GM18508 (cell line): Measurements from ENCODE around the gene TFF3.
"Not testable (repeated sequence)": the region's sequence is repeated elsewhere in the genome, so short reads cannot be mapped to it uniquely, and the experiment has no call there.

ENCODE experiments used
- ATAC-seq: cut with Tn5 transposase; IDR thresholded peaks from one replicate; pipeline ENCODE4 v1.9.1; 2021; ENCODE audit warnings: moderate number of reproducible peaks; ENCODE audit not compliant: insufficient read depth, unreplicated experiment

TFF3 gene

GRCh38 chr21:42307106-42307505 is 8.1 kb downstream of the TFF3 start:
- no peak for ATAC-seq

- ATAC-seq, result no peak
Observed at GRCh38 chr21:42306366-42307035, 8.7 kb downstream of the TFF3 start.

- ATAC-seq, result no peak
Observed at GRCh38 chr21:42305707-42306147, 9.5 kb downstream of the TFF3 start.

GRCh38 chr21:42304556-42305454 is 10.4 kb downstream of the TFF3 start:
- no peak for ATAC-seq

DNA sequence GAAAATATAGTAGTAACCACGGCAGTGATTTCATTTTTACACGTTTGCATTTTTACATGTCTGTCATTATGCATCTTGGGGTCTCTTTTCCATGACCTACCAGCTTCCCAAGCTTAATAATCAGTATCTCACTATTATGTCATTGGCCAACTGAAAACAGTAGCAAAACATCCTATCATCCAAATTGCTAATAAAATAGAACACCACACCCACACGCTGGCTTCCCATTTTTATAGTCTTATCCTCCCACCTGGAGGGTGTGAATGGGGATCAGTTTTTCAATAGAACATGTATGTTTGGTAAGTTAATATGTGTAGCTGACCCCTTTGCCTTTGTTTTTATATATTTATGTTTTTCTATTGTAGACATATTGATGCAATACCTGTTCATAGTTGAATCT is 11.8 kb downstream of the TFF3 start:
- no peak for ATAC-seq

GRCh38 chr21:42302794-42303193 is 12.4 kb downstream of the TFF3 start:
- ATAC-seq, result no peak

DNA sequence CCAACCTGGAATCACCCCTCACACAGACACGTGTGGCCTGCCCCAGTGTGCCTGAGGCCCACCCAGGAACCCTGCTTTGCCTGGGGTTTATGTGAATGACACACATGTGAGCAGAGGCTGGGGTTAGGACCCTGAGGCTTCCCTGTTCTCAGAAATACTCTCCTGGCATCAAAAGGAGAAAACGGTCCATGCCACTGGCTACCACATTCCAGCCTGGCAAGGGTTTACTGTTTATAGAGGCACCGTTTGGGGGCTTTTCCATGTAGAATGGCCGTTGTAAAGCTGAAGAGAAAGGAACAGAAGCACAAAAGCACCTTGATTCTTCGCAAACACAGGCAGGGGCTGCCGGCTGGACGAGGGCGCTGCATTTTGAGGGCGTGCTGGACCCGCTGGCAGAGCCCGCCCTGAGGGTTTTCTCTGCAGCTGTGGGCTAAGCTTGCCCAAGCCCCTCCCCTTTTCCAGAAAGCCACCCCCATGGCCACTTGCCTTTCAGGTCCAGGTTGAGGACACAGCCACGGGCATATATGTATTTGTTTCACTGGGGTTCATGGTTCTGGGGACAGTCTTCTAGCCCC is 13.0 kb downstream of the TFF3 start:
- no peak for ATAC-seq

- no peak for ATAC-seq
Observed at GRCh38 chr21:42301371-42302075, 13.7 kb downstream of the TFF3 start.

DNA sequence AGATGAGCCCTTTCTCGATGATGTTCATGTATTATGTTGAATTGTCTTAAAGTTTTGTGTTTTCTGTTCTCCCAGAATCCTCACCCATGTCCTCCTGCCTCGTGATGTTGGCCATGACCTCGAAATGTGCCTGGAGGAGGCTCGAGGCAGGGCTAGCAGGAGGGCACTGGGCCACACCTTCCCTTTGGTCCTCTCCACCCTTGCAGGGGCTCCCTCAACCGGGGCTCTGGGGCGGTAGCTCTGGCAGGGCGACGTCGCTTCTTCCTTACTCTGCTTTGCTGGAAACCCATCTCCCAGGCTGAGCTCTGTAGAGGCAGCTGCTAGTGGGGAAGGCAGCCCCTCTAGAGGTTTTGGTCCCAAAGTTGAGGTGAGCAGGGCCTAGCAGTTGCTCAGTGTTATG is 14.3 kb downstream of the TFF3 start:
- ATAC-seq, result no peak

- ATAC-seq, result no peak
Observed at GRCh38 chr21:42300045-42300583, 15.1 kb downstream of the TFF3 start.

DNA sequence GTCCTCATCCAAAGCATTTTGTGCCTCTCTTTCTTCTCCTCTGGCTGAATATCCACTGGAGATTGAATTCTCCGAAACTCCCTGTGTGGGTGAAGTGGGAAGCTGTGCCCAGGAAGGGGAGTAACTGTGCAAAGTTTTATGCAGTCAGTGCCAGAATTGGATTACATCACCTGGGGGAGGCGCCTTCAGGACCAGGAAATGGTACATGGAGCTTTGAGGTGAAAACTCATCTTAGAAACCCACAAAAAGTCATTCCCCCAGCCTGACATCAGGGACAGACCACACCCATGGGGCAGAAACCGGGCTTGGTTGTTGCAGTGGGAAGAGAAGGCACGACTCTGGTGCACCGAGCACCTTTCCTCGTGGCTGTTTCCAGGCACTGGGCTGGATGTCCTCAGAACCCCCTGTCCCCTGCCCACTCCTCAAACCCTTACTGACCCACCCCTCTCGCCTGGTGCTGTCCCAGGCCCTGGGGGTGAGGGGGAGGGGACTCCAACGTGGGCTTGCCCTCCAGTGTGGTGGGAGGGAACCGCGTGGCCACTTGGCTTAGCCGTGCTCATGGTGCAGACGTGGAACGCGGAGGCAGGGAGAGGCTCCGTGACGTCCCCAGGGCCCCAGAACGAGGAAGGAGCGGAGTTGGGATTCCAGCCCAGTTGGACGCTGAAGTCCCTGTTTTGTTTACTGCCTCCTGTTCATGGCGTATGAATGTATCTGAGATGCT is 15.7 kb downstream of the TFF3 start:
- ATAC-seq, result no peak

- no peak for ATAC-seq
Observed at GRCh38 chr21:42298657-42299056, 16.6 kb downstream of the TFF3 start.

GRCh38 chr21:42298237-42298636 is 17.0 kb downstream of the TFF3 start:
- no peak for ATAC-seq

- ATAC-seq, result no peak
Observed at GRCh38 chr21:42297377-42297776, 17.8 kb downstream of the TFF3 start.

DNA sequence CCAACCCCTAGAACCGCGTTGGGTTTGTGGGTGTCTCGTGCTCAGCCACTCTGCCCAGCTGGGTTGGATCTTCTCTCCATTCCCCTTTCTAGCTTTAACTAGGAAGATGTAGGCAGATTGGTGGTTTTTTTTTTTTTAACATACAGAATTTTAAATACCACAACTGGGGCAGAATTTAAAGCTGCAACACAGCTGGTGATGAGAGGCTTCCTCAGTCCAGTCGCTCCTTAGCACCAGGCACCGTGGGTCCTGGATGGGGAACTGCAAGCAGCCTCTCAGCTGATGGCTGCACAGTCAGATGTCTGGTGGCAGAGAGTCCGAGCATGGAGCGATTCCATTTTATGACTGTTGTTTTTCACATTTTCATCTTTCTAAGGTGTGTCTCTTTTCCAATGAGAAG is 18.7 kb downstream of the TFF3 start:
- ATAC-seq, result no peak

GRCh38 chr21:42295845-42296244 is 19.4 kb downstream of the TFF3 start:
- ATAC-seq, result no peak

GRCh38 chr21:42294273-42294880 is 20.8 kb downstream of the TFF3 start:
- ATAC-seq, result no peak

GRCh38 chr21:42293649-42294272 is 21.4 kb downstream of the TFF3 start:
- ATAC-seq, result no peak

DNA sequence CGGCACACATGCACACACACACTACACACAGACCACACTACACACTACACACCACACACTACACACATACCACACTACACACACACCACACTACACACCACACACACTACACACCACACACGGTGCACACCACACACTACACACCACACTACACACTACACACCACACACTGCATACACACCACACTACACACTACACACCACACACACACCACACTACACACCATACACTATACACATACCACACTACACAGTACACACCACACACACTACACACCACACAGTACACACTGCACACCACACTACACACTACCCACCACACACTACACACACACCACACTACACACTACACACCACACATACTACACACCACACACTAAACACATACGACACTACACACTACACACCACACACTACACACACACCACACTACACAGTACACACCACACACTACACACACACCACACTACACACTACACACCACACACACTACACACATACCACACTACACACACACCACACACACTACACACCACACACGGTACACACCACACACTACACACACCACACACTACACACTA is 22.6 kb downstream of the TFF3 start:
- ATAC-seq, result not testable (repeated sequence)
